ENCODE data around the gene ADGRE2. TPM values are rescaled to one million over a fixed set of nuclear protein-coding genes. Genes with fewer than 3 reads are reported as not detected.

The ADGRE2 gene
- total and polyA plus RNA-seq, 11 donors = 0.40 to 11.6 (median 0.84) TPM

DNA sequence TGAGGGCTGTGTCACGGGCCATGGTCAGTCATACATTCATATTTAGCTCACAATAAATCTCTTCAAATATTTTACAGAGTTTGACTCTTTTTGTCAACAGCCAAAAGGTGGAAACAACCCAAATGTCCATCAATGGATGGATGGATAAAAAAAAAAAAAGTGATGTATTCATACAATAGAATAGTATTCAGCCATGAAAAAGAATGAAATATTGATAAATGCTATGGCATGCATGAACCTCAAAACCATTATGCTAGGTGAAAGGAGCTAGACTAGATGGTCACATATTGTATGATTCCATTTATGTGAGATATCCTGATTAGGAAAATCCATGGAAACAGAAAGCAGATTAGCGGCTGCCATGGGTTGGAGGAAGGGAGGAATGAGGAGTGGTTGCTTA, 16.2 kb downstream of the ADGRE2 start:
- Histone ChIP-seq H3K4me3 (no peak overlapping the region), H3K27me3 (peaks cover 0 to 4% (median 0%) of the 10 kb centered on the region in 9 donors), H3K27ac (no peak overlapping the region), H3K4me1 (no peaks in the 10 kb centered on the region), H3K36me3 (no peaks in the 10 kb centered on the region), H3K9me3 (peaks cover 0 to 6% (median 0%) of the 10 kb centered on the region in 12 donors)
- 84 to 87% (median 84%) methylated on average over 2 of the region's 2 CpGs for WGBS, 4 donors
- no peak for ATAC-seq
- intact Hi-C loops (cut with DNase I) = no loop called here
- TF ChIP-seq POLR2A (IDR thresholded peaks at IDR 0.05) = no peak
- TF ChIP-seq, protein P1, sequence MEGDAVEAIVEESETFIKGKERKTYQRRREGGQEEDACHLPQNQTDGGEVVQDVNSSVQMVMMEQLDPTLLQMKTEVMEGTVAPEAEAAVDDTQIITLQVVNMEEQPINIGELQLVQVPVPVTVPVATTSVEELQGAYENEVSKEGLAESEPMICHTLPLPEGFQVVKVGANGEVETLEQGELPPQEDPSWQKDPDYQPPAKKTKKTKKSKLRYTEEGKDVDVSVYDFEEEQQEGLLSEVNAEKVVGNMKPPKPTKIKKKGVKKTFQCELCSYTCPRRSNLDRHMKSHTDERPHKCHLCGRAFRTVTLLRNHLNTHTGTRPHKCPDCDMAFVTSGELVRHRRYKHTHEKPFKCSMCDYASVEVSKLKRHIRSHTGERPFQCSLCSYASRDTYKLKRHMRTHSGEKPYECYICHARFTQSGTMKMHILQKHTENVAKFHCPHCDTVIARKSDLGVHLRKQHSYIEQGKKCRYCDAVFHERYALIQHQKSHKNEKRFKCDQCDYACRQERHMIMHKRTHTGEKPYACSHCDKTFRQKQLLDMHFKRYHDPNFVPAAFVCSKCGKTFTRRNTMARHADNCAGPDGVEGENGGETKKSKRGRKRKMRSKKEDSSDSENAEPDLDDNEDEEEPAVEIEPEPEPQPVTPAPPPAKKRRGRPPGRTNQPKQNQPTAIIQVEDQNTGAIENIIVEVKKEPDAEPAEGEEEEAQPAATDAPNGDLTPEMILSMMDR (IDR thresholded peaks at IDR 0.05) = no peak
- DNase-seq = no peak

DNA sequence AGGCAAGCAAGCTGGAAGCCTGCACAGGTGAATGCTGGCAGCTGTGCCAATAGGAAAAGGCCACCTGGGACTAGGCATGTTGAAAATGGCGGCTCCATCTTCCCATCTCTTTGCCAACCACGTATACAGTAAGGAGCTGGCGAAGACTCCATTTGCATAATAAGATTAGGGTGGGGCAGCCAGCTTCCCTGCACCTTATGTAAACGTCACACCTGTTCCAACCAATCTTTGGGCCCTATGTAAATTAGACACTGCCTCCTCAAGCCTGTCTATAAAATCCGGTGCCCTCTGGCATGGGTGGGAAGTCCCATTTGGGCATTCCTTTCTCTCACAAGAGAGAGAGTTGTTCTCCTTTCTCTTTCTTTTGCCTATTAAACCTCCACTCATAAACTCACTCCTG, 16.8 kb downstream of the ADGRE2 start:
- Histone ChIP-seq H3K4me3 (no peak overlapping the region), H3K9me3 (peaks cover 0 to 7% (median 1%) of the 10 kb centered on the region in 12 donors), H3K4me1 (no peaks in the 10 kb centered on the region), H3K36me3 (no peaks in the 10 kb centered on the region), H3K27ac (no peak overlapping the region), H3K27me3 (peaks cover 0 to 4% (median 0%) of the 10 kb centered on the region in 9 donors)
- 56 to 70% (median 61%) methylated on average over 5 of the region's 5 CpGs for WGBS, 4 donors
- no peak for DNase-seq
- no peak for ATAC-seq
- TF ChIP-seq POLR2A (IDR thresholded peaks at IDR 0.05) = no peak
- TF ChIP-seq, protein P1 (IDR thresholded peaks at IDR 0.05) = no peak
- intact Hi-C loops (cut with DNase I) = no loop called here

DNA sequence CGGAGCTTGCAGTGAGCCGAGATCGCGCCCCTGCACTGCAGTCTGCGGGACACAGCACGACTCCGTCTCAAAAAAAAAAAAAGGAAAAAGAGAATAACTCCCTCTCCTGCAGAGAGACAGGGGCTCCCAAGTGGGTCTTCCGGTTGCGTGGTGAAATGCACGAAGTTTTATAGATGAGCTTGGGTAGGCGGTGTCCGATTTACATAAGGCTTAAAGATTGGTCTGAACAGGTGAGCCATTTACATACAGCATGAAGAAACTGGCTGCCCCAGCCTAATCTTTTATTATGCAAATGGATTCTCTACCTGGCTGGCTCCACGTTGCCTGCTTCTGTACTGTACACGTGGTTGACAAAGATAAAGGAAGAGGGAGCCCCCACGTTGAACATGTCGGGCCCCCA, 19.5 kb downstream of the ADGRE2 start:
- no peak for TF ChIP-seq POLR2A (IDR thresholded peaks at IDR 0.05)
- TF ChIP-seq, protein P1 (IDR thresholded peaks at IDR 0.05) = no peak
- Histone ChIP-seq H3K27me3 (peaks cover 0 to 4% (median 0%) of the 10 kb centered on the region in 9 donors), H3K4me3 (no peak overlapping the region), H3K9me3 (peaks cover 0 to 7% (median 1%) of the 10 kb centered on the region in 12 donors), H3K27ac (no peak overlapping the region), H3K4me1 (no peaks in the 10 kb centered on the region), H3K36me3 (peaks cover 0 to 5% (median 0%) of the 10 kb centered on the region in 9 donors)
- 32 to 46% (median 37%) methylated on average over 16 of the region's 16 CpGs for whole genome bisulfite sequencing, 4 donors
- intact Hi-C loops (cut with DNase I) = no loop called here
- no peak for DNase-seq
- ATAC-seq = no peak

DNA sequence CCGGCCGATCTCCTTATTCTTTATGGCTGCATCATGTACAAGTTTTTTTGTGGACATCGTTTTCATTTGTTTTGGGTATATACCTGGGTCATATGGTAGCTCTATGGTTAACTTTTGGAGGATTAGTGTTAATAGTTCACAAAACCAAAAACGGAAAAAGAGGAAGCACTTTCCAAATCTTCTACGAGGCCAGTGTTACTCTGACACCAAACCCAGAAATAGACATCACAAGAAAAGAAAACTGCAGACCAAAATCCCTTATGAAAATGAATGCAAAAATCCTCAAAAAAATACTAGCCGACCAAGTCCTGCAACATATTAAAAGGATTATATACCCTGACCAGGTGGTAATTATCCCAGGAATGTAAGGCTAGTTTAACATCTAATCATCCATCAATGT, 29.8 kb downstream of the ADGRE2 start:
- peaks cover 0 to 21% (median 0%) of the 10 kb centered on the region in 9 donors for H3K36me3 ChIP-seq
- no peak for DNase-seq
- 70 to 82% (median 77%) methylated on average over 6 of the region's 6 CpGs for WGBS, 4 donors
- H3K27ac ChIP-seq = no peak overlapping the region
- intact Hi-C loops (cut with DNase I) = no loop called here
- no peaks in the 10 kb centered on the region for H3K4me1 ChIP-seq
- no peaks in the 10 kb centered on the region for H3K27me3 ChIP-seq
- TF ChIP-seq, protein P1 (IDR thresholded peaks at IDR 0.05) = no peak
- TF ChIP-seq POLR2A (IDR thresholded peaks at IDR 0.05) = no peak
- ATAC-seq = no peak
- no peak overlapping the region for H3K4me3 ChIP-seq
- H3K9me3 ChIP-seq = peaks cover 0 to 6% (median 0%) of the 10 kb centered on the region in 12 donors
